ENCODE measurements around the gene AP3D1.

- TF ChIP-seq CTCF (IDR thresholded peaks at IDR 0.05; ENCODE audit: insufficient read depth, low read depth, low read length) (no peak), EZH2 (IDR thresholded peaks at IDR 0.05; ENCODE audit: insufficient read depth, low read length) (no peak)
Observed at GRCh38 chr19:2080336-2080988, 70.9 kb downstream of the AP3D1 start.

Measured in astrocyte (in vitro differentiated cells and primary cell).